ENCODE measurements around the gene ARFGEF3. TPM values are rescaled to one million over a fixed set of nuclear protein-coding genes. Genes with fewer than 3 reads are reported as not detected.
"Not testable (repeated sequence)": the region's sequence is repeated elsewhere in the genome, so short reads cannot be mapped to it uniquely, and the experiment has no call there.

ARFGEF3 gene
- total RNA-seq, 1 experiment from 2014 or later: 7.8 TPM

- ChIA-PET POLR2A (ENCODE audit: unreplicated experiment) (no interaction called here), CTCF (no interaction called here)
- DNase-seq: no peak
- no peaks in the 10 kb centered on the region for H3K27me3 ChIP-seq (ENCODE audit: low read length)
- no peak overlapping the region for H3K4me2 ChIP-seq (ENCODE audit: low read length)
- H4K20me1 ChIP-seq (ENCODE audit: low read length): no peaks in the 10 kb centered on the region
- H3K9ac ChIP-seq (ENCODE audit: low read length): no peak overlapping the region
- H2AFZ ChIP-seq (ENCODE audit: low read length): no peak overlapping the region
- H3K27ac ChIP-seq (ENCODE audit: low read length): no peak overlapping the region
- intact Hi-C loops (cut with micrococcal nuclease): no loop called here
- BruUV-seq (replicated peaks): no TSS peak
- no peaks in the 10 kb centered on the region for H3K36me3 ChIP-seq (ENCODE audit: low read depth, low read length)
- no peaks in the 10 kb centered on the region for H3K79me2 ChIP-seq (ENCODE audit: low read length)
- no peak for ATAC-seq
- no peaks in the 10 kb centered on the region for H3K9me2 ChIP-seq (replicated peaks; ENCODE audit: low read length)
- H3K9me3 ChIP-seq (ENCODE audit: low read length): no peaks in the 10 kb centered on the region
- TF ChIP-seq CTCF (conservative IDR thresholded peaks at IDR 0.05; ENCODE audit: low read depth, low read length) (no peak), EZH2phosphoT487 (IDR thresholded peaks at IDR 0.05; ENCODE audit: borderline replicate concordance, low read length) (no peak), EZH2 (IDR thresholded peaks at IDR 0.05; ENCODE audit: low read length, unreplicated experiment) (no peak)
- no peaks in the 10 kb centered on the region for H3F3A ChIP-seq (ENCODE audit: low read length, unreplicated experiment)
- no peaks in the 10 kb centered on the region for H3K4me1 ChIP-seq (ENCODE audit: insufficient read depth, low read length)
- H3K4me3 ChIP-seq (ENCODE audit: low read length): no peak overlapping the region
These were observed 196.2 kb downstream of the ARFGEF3 start for GRCh38 chr6:138357928-138358327.

- H2AFZ ChIP-seq (ENCODE audit: low read length); POLR2A ChIA-PET (ENCODE audit: unreplicated experiment); H3K79me2 ChIP-seq (ENCODE audit: low read length); H3K4me3 ChIP-seq (ENCODE audit: low read length); H3K4me2 ChIP-seq (ENCODE audit: low read length); H3K27ac ChIP-seq (ENCODE audit: low read length); H3K27me3 ChIP-seq (ENCODE audit: low read length); H3K9ac ChIP-seq (ENCODE audit: low read length); intact Hi-C loops (cut with micrococcal nuclease); H3K36me3 ChIP-seq (ENCODE audit: low read depth, low read length); H4K20me1 ChIP-seq (ENCODE audit: low read length); H3F3A ChIP-seq (ENCODE audit: low read length, unreplicated experiment); DNase-seq; H3K9me3 ChIP-seq (ENCODE audit: low read length); ATAC-seq; H3K9me2 ChIP-seq (replicated peaks; ENCODE audit: low read length); BruUV-seq (replicated peaks); CTCF ChIA-PET: not testable (repeated sequence)
- H3K4me1 ChIP-seq (ENCODE audit: insufficient read depth, low read length): peaks cover 13% of the 10 kb centered on the region
These were observed 206.9 kb downstream of the ARFGEF3 start for GRCh38 chr6:138368684-138369083.

- H3K4me1 ChIP-seq (ENCODE audit: insufficient read depth, low read length): peaks cover 13% of the 10 kb centered on the region
- H3K27me3 ChIP-seq (ENCODE audit: low read length): no peaks in the 10 kb centered on the region
- no peaks in the 10 kb centered on the region for H3F3A ChIP-seq (ENCODE audit: low read length, unreplicated experiment)
- H4K20me1 ChIP-seq (ENCODE audit: low read length): no peaks in the 10 kb centered on the region
- no peaks in the 10 kb centered on the region for H3K9me2 ChIP-seq (replicated peaks; ENCODE audit: low read length)
- POLR2A ChIA-PET (ENCODE audit: unreplicated experiment): no interaction called here
- no peaks in the 10 kb centered on the region for H3K36me3 ChIP-seq (ENCODE audit: low read depth, low read length)
- no peaks in the 10 kb centered on the region for H3K9me3 ChIP-seq (ENCODE audit: low read length)
- DNase-seq (no peak), ATAC-seq (no peak)
- no TSS peak for BruUV-seq (replicated peaks)
- intact Hi-C loops (cut with micrococcal nuclease): no loop called here
- H3K4me2 ChIP-seq (ENCODE audit: low read length): no peak overlapping the region
- no peaks in the 10 kb centered on the region for H3K79me2 ChIP-seq (ENCODE audit: low read length)
- H2AFZ ChIP-seq (ENCODE audit: low read length): no peak overlapping the region
- CTCF ChIA-PET: no interaction called here
- H3K4me3 ChIP-seq (ENCODE audit: low read length): no peak overlapping the region
- H3K9ac ChIP-seq (ENCODE audit: low read length): no peak overlapping the region
- TF ChIP-seq EZH2phosphoT487 (IDR thresholded peaks at IDR 0.05; ENCODE audit: borderline replicate concordance, low read length) (no peak), EZH2 (IDR thresholded peaks at IDR 0.05; ENCODE audit: low read length, unreplicated experiment) (no peak), CTCF (conservative IDR thresholded peaks at IDR 0.05; ENCODE audit: low read depth, low read length) (no peak)
- no peak overlapping the region for H3K27ac ChIP-seq (ENCODE audit: low read length)
These were observed 209.1 kb downstream of the ARFGEF3 start for GRCh38 chr6:138370631-138371451.
